ENCODE results near the gene PTPN14.

The PTPN14 gene

DNA sequence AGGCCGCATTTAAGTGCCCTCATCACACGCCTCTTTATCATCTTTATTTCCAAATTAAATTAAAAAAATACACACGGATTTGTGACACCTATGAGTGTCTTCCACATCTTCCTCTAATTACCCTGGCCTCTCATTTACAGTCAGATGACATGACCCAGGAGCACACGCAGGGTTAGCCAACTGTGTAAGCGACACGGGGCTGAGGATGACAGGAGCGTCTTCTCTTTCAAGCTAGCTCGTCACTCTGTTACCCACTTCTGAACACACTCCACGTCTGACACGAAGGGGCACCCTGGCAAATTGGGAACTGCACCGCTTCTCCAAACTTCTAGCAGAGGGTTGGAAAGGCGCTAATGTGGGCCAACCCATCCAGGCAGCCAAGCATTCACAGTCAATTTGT is 158.3 kb downstream of the PTPN14 start:
- DNase-seq, result no peak
- in situ Hi-C loops (cut with MboI; ENCODE audit: low pct_unique_long_range_greater_than_20kb, low sequenced_read_pairs), result no loop called here

DNA sequence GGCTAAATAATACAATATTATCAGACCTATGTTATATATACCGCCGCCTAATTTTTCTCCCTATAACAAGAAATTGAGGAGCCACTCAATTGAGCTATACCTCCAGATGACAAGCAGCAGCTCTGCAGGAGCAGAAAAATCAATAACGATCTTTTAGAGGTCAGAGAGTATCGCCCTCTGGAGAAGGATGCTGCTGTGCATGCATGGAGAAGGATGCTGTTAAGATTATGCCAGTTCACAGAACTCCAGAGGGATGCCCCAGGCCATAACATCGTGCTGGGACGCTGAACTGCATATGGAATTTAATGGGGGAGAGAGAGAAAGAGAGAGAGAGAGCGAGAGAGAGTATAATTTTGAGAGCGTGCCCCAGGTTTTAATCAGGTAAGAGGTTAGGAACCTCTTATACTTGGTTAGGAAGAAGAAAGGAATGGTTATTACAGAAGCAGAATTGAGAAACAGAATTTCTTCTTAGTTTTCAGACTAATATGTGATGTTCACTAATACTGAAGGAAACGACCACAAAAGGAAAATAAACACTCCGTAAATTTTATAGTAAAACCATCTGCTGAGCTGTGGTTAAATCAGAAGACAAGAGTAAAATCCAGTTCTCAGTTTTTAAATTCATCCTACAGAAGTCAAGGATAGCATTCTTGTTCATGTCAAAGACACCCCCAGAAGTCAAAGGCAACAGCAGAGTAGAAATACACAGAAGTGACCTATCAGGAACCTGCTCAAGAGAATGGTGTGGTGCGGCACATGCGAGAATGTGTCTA is 159.3 kb downstream of the PTPN14 start:
- in situ Hi-C loops (cut with MboI; ENCODE audit: low pct_unique_long_range_greater_than_20kb, low sequenced_read_pairs), result no loop called here
- no peak for DNase-seq

DNA sequence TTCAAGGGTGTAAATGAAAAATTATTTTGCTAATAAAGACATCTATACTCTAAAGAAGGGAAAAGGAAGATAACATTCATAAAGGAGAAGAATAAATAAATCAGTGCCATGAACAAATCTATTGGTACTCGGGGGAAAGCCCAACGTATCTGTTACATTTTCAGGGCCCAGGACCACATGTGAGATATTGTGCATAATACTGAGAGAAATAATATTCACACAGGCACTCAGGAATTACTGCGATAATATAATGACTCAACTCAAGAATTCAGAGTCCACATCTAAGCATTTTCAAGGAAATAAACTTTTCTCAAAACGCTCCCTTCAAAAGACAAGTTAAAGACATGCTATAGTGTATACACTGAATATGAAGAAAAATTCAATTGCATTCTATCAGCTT is 161.7 kb downstream of the PTPN14 start:
- no peak for DNase-seq
- in situ Hi-C loops (cut with MboI; ENCODE audit: low pct_unique_long_range_greater_than_20kb, low sequenced_read_pairs), result no loop called here

DNA sequence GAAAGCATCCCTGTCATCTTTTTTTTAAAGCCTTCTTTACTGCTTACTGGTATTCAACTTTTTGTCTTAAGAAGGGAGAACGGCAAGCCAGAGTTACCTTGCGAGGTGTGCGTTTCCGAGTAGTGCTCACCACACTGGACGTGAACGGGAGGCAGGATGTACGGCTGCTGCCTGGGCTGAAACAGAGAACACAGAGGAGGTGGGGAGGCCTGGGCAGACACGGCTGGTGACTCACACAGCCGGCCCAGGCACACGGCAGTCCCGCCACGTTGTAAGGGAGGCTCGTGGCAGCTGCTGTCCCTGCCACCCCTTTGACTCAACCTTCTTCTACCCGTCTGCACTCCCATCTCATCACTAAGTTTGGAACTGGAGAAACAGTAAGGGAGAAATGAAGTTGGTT is 164.7 kb downstream of the PTPN14 start:
- no peak for DNase-seq
- in situ Hi-C loops (cut with MboI; ENCODE audit: low pct_unique_long_range_greater_than_20kb, low sequenced_read_pairs), result no loop called here

DNA sequence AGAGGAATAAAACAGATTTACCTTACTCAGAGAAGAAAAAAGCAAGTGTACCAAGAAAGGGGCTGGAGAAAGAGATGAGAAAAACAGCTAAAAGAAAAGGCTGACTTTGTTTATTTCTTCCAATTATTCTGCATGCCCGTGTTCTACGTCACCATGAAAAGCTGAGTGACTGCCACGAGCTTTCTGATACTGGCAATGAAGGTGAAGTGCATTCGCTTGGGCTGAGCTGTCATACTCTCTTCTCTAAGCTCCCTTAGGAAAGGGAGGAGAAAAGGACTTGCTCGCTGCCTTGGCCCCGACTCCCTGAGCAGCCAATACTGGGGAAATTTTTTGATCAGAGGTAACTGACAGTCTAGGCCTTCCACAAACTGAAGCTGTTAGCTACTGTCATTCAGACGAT is 165.1 kb downstream of the PTPN14 start:
- DNase-seq, result no peak
- in situ Hi-C loops (cut with MboI; ENCODE audit: low pct_unique_long_range_greater_than_20kb, low sequenced_read_pairs), result no loop called here

DNA sequence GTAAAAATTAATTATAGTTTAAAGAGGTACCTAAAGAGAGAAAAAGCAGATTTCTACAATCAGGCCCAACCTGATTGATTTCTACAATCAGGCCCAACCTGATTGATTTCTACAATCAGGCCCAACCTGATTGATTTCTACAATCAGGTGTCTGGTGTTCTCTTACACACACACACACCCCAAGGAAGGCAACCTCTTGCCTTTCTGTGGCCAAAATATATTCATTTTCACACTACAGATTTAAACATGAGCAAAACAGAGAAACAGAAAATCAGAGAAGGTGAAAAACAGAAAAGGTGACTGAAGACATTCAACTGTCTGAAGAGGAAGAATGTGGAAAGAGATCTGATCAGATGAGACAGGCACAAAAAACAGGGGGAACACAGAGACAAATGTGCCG is 166.0 kb downstream of the PTPN14 start:
- in situ Hi-C loops (cut with MboI; ENCODE audit: low pct_unique_long_range_greater_than_20kb, low sequenced_read_pairs), result no loop called here

DNA sequence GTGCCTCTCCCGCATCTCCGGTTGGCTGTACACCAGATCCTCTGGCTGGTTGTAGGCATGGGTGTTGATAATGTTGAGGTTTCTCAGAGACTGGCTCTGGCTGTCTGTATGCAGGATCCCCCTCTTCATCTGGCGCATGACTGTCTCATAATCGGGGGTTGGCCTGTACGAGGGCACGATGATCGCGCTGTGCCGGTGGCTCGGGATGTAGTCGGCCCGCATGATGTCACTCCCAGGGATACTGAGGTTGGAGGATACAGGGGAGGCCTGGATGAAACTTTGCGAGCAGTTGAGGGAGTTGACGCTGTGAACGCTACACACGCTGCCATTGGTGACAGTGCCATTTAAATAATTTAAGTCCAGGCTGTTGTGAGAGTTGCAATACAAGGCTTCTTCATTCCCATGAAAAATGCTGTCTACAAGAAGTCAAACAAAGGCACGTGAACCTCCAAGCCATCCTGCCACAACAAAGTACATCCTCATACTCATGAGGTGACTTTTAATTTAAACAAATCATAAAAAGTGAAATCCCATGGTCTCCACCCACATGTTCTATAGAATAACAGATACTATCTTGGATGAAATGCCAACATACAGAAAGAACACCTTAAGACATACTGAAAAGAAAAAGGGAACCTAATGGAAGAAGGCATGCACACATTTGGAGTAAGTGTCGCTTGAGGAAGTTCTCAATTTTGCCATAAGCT is 166.9 kb downstream of the PTPN14 start:
- DNase-seq, result no peak
- in situ Hi-C loops (cut with MboI; ENCODE audit: low pct_unique_long_range_greater_than_20kb, low sequenced_read_pairs), result no loop called here

More for the DNA sequence above, 166.0 kb downstream of the PTPN14 start:
- DNase-seq, result no peak

DNA sequence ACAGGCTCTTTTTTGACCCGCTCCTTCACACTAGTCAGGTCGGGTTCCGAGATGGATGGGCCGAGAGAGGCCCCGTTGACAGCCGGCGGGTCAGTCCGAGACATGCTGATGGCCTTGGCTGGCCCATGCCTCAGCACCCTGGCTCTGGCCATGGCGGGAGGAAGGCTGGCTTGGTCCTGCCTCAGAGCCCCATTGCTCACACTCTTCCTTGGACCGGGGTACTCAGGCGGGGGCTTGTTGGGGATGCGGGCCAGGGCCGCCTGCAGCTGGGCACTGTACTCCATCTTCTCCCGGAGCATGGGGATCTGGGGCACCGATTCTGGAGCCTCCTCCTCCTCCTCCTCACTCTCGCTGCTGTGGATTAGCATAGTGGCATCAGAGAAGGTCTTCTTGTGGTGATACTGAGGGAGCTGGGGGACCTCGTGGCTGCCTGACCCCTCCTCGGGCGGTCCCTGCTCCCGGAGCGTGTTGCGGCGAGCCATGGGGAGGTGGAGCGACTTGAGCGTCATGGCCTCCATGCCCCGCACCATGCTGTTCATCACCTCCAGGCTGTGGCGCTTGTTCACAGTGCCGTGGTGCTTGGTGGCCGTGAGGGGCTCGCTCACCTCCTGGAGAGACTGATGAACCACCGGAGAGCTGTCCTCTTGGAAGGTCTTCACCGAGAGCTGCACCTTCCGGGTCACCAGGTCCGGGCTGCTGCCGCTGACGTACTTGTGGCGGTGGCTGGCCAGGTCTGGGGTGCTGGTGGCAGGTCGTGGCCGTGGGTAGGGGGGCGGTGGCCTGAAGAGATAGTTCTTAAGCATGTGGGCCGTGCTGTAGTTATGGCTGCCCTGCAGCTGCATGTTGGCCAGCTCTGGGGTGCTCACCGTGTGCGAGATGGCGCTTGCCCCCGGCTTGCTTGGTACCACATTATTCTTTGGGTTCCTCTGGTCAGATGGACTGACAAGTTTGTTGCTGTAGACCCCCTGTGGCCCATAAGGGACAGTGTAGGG is 167.7 kb downstream of the PTPN14 start:
- DNase-seq, result no peak
- in situ Hi-C loops (cut with MboI; ENCODE audit: low pct_unique_long_range_greater_than_20kb, low sequenced_read_pairs), result no loop called here

DNA sequence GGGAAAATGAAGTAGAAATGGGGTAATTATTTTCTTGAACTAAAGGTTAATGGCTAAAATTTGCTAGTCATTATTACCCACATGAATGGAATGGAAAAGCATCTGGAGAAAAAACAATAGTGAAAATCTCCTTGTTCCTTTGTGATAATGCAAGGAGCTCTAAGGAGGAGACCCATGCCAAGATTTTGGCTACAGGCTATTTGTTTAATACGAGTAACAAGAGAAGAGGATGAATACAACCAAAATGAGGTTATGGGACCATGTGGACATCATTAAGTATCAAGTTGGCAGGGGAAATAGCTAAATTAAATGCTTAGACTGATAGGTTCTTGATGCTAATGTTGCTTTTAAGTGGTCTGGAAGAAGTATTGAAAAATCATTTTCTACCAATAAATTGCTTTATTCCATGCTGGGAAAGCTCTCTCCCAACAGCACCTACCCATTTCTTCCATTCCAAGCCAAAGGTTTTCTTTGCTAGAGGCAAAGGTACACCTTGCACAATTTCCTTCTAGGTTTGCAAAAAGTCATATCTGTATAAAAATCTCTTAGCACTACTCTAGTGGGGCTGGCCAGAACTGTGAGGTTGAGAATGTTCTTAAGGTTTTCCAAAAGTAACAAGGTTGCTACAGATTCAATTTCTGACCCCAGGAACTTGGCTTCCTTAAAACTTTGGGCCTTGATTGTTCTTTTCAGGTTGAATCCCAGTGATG is 170.3 kb downstream of the PTPN14 start:
- no peak for DNase-seq
- in situ Hi-C loops (cut with MboI; ENCODE audit: low pct_unique_long_range_greater_than_20kb, low sequenced_read_pairs), result no loop called here

DNA sequence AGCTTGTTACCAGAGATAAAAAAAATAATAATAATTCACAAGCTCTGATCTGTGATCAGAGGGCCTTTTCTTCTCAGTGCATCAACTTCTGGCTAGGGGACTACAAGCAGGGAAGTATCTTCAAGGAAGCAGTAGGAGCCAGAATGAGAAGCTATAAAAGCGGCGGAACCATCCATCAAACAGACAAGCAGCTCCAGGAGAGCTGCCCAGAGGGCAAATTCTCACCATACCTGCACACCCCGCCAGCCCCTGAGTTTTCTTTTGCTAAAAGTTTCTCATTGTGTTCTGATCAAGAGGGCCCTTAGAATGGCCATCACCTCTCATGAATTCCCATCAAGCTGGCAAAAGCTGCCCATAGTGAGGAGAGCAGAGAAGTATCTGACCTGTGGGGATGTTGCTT is 171.0 kb downstream of the PTPN14 start:
- in situ Hi-C loops (cut with MboI; ENCODE audit: low pct_unique_long_range_greater_than_20kb, low sequenced_read_pairs), result no loop called here
- no peak for DNase-seq

DNA sequence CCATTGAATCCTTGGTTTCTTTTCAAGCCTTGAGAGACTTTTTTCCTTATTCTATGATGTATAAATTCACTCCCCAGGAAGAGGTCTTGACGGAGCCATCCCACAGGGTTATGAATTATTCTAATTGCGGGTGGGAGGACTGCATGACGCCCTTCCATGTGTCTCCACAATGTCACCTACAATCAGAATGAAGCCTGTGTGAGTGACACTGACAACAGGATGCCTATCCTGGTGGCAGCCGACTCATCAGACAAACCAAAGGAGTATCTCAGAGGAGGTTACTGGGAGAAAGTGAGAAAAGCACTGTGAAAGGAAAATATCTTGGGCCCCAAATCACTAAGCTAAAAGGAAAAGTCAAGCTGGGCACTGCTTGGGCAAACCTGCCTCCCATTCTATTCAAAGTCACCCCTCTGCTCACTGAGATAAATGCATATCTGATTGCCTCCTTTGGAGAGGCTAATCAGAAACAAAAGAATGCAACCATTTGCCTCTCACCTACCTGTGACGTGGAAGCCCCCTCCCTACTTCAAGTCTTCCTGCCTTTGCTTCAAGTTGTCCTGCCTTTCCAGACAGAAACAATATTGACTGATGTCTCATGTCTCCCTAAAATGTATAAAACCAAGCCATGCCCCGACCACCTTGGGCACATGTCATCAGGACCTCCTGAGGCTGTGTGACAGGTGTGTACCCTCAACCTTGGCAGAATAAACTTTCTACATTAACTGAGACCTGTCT is 172.0 kb downstream of the PTPN14 start:
- in situ Hi-C loops (cut with MboI; ENCODE audit: low pct_unique_long_range_greater_than_20kb, low sequenced_read_pairs), result no loop called here
- DNase-seq, result no peak

DNA sequence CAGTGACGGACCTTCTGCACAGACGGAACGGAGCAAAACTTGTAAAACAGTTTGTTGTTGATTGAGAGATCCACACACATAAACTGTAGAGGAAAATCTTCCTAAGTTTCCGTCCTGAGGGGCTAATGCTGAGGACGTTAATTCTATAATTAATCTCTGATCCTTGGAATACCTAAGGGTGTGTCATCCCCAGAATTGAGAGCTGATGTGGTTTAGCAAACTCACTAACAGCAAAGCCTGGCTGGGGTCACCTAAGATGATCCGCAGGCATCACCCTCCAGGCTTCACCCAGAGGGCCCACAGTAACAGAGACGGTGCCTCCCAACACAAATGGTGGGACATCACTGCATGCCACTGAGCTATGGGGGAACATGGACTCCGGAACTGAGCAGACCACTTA is 172.9 kb downstream of the PTPN14 start:
- in situ Hi-C loops (cut with MboI; ENCODE audit: low pct_unique_long_range_greater_than_20kb, low sequenced_read_pairs), result no loop called here

DNA sequence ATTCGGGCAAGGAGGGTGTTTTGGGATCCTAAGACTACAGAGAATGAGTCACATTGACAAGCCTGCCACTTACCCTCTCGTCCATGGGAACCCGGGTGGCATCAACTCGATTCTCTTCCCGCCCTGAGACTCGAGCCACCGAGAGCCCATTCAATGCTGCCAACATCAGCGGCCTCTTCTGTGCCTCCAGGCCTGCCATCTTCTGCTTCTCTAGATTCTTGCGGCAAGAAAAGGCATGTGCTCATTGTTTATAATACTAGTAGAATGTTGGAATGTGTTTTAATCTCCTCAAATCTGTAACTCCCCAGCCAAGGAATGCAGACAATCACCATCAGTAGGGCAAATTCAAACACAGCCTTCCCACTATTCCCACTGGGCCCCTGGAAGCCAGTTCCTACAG is 173.5 kb downstream of the PTPN14 start:
- in situ Hi-C loops (cut with MboI; ENCODE audit: low pct_unique_long_range_greater_than_20kb, low sequenced_read_pairs), result no loop called here
- DNase-seq, result no peak

More for the DNA sequence above, 172.9 kb downstream of the PTPN14 start:
- DNase-seq, result no peak

DNA sequence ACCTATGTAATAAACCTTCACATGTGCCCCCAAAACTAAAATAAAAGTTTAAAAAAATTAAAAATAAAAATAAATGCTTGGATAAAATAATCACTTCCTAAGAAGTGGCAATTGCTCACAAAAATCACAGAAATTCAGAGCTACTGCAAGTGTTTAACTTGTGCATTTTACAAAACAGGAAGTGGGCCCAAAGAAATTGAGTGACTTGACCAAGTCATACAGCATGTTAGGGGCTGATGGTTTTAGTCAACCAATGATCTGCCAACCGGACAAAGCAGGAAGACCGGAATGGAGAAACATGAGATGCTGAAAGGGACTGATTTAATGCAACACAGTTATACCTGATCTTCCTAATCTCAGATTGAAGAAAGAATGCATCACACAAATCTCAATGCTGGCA is 173.9 kb downstream of the PTPN14 start:
- in situ Hi-C loops (cut with MboI; ENCODE audit: low pct_unique_long_range_greater_than_20kb, low sequenced_read_pairs), result no loop called here
- DNase-seq, result no peak

DNA sequence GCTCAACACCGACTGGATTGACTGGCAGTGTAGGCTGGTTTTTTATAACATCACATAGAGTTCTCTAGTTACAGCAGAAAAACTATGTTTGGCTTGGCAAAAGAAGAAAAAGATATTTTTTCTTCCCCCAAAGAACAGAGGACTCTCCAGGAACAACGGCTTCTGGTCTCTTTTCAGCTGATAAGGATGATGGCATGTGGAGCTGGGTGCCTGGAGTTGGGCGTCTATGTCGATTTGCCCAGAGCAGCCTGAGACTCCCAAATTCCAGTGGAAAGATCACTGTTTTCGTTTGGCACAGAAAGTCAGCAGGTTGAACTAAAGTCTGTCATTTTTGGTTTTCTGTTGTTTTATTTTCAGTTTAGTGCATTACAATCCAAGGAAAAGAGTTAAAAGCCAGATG is 179.3 kb downstream of the PTPN14 start:
- in situ Hi-C loops (cut with MboI; ENCODE audit: low pct_unique_long_range_greater_than_20kb, low sequenced_read_pairs), result no loop called here

DNA sequence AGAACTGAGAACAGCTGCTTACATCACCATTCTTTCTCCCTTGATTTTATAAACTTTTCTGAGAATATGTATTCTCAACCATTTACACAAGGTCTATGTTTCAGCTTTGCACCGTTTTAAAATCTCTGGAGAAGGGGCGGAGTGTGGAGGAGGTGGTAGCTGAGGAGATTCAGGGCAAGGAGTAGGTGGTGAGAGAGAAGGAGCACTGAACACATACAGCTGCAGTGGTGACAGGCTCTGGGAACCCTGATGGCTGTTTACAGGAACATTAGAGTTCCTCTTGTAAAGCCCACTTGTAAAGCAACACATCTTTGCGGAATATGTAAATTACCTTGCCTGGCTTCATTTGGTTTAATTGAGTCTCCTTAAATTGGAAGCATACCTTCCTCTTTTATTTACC is 180.8 kb downstream of the PTPN14 start:
- in situ Hi-C loops (cut with MboI; ENCODE audit: low pct_unique_long_range_greater_than_20kb, low sequenced_read_pairs), result no loop called here
- DNase-seq, result no peak

More for the DNA sequence above, 179.3 kb downstream of the PTPN14 start:
- no peak for DNase-seq

DNA sequence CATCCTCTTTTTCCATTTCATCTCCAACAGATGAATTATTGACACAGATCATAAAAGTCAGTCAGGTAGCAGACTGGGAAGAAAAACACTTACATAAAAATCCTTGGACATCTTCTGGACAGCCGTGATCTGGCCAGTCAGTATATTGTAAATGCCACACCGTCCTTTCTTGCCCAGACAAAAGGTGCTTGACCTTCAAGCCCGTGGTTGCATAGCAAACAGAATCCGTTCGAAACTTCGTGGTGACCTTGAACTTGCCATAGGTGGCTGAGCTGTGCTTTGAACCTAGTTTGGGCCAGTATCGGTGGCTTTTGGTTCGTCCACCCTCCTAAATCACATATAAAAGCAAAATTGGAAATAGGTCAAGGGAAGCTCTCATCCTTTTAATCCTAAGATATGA is 182.0 kb downstream of the PTPN14 start:
- DNase-seq, result no peak
- in situ Hi-C loops (cut with MboI; ENCODE audit: low pct_unique_long_range_greater_than_20kb, low sequenced_read_pairs), result no loop called here

DNA sequence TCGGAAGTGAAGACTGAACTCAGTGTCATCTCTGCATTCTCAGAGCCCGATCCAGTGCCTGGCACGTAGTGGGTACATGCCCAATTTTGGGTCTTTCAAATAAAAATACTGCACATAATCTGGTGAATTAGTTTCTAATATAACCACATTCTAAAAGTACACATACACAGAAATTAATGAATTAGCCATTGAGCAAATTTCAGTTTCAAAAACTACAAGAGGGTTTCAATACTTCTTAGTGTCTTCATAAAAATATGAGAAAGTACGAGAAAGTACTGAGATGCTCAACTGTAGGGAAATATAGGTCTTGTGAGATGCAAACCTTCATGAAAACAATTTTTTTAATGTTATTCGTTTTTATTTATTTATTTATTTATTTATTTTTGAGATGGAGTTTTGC is 183.6 kb downstream of the PTPN14 start:
- DNase-seq, result no peak
- in situ Hi-C loops (cut with MboI; ENCODE audit: low pct_unique_long_range_greater_than_20kb, low sequenced_read_pairs), result no loop called here

Data from KBM-7 (cell line).